Testis (tissue), 3 donors: ENCODE results near the gene MYOCD. TPM values are rescaled to one million over a fixed set of nuclear protein-coding genes. Genes with fewer than 3 reads are reported as not detected.

Experiments used
- DNase-seq: peaks from one replicate; pipeline ENCODE4 v3.0.0-alpha.2; 2019
- H3K27ac ChIP-seq, 2 donors: fragments of 200-600 bp; sonication (generic); one replicate each; pipeline ENCODE4 v1.5.1; 2019
- H3K27me3 ChIP-seq: fragments of 200-600 bp; sonication (generic); one replicate; pipeline ENCODE4 v1.5.1; 2019
- H3K36me3 ChIP-seq: fragments of 200-600 bp; sonication (generic); one replicate; pipeline ENCODE4 v1.5.1; 2017; ENCODE audit warnings: low read depth; ENCODE audit errors: missing control alignments
- H3K4me1 ChIP-seq: fragments of 200-600 bp; sonication (generic); one replicate; pipeline ENCODE4 v1.5.1; 2019
- H3K4me3 ChIP-seq, 2 donors: fragments of 200-600 bp; sonication (generic); one replicate each; pipeline ENCODE4 v1.5.1; 2017 to 2019
- H3K9me3 ChIP-seq: fragments of 200-600 bp; sonication (generic); one replicate; pipeline ENCODE4 v1.5.1; 2017
- CTCF ChIP-seq, 3 experiments: fragments of 450-650 bp in 2 of 3; fragments of 200-600 bp in 1 of 3; sonication (generic) in 1 of 3; IDR thresholded peaks; one replicate each; pipeline ENCODE4 v1.5.1; 2016 to 2019; ENCODE audit warnings: antibody characterized with exemption in 3 of 3, mild to moderate bottlenecking in 2 of 3, moderate library complexity in 1 of 3
- POLR2A ChIP-seq: fragments of 450-650 bp; IDR thresholded peaks from one replicate; pipeline ENCODE4 v1.6.1; 2017; ENCODE audit warnings: antibody characterized with exemption, mild to moderate bottlenecking, moderate library complexity
- WGBS, 2 donors: methylation state at CpG; one replicate each; pipeline ENCODE4 v1.1.5; 2018; 5-methylcytosine and 5-hydroxymethylcytosine counted together
- intact Hi-C: fragments of 100-400 bp; cut with DNase I; formaldehyde crosslinking; loops from one replicate; pipeline ENCODE4 v1.15.1; 2023; ENCODE audit warnings: low total_unique reads
- polyA plus RNA-seq: library from polyadenylated mRNA; stranded (reverse); fragments of 350-450 nt; fragmentation: Illumina TruSeq; extraction: RNeasy Lipid Tissue Mini Kit (QIAGEN cat#74804); gene quantifications from one replicate; pipeline ENCODE4 v1.2.3, GENCODE V29; 2014; ENCODE audit warnings: low read depth, low replicate concordance; ENCODE audit not compliant: insufficient read depth
- total RNA-seq, 2 donors: library from RNA; depleted of rRNA; stranded (reverse); fragments of >200 nt; gene quantifications; one replicate each; pipeline ENCODE4 v1.2.3, GENCODE V29; 2016

Gene MYOCD
- total and polyA plus RNA-seq, 3 donors from 2014 or later = 7.3 to 13.3 (median 7.6) TPM

GRCh38 chr17:12806630-12807029, 140.9 kb downstream of the MYOCD start:
- DNase-seq = no peak
- Histone ChIP-seq H3K4me1 (no peaks in the 10 kb centered on the region), H3K27me3 (no peaks in the 10 kb centered on the region), H3K27ac (no peak overlapping the region), H3K9me3 (no peaks in the 10 kb centered on the region), H3K36me3 (no peaks in the 10 kb centered on the region), H3K4me3 (no peak overlapping the region)
- intact Hi-C loops = no loop called here
- 100% methylated on average over 1 of the region's 1 CpG for WGBS, 2 donors
- TF ChIP-seq CTCF (IDR thresholded peaks at IDR 0.05) (no peak), POLR2A (no peak)

- no peak for TF ChIP-seq POLR2A
- TF ChIP-seq CTCF (IDR thresholded peaks at IDR 0.05) = no peak
- Histone ChIP-seq H3K9me3 (no peaks in the 10 kb centered on the region), H3K4me1 (no peaks in the 10 kb centered on the region), H3K4me3 (no peak overlapping the region), H3K27ac (no peak overlapping the region), H3K36me3 (no peaks in the 10 kb centered on the region), H3K27me3 (no peaks in the 10 kb centered on the region)
- DNase-seq = no peak
- WGBS, 2 donors = 95% methylated on average over 3 of the region's 3 CpGs
- intact Hi-C loops = no loop called here
Measured at GRCh38 chr17:12808723-12809122, 143.0 kb downstream of the MYOCD start.

GRCh38 chr17:12812877-12813276, 147.2 kb downstream of the MYOCD start:
- no peak overlapping the region for H3K27ac ChIP-seq
- no peak for DNase-seq
- H3K4me1 ChIP-seq = no peaks in the 10 kb centered on the region
- TF ChIP-seq POLR2A (no peak), CTCF (IDR thresholded peaks at IDR 0.05) (no peak)
- H3K9me3 ChIP-seq = no peaks in the 10 kb centered on the region
- WGBS, 2 donors = 29 to 50% methylated on average over 5 of the region's 5 CpGs
- intact Hi-C loops = no loop called here
- no peaks in the 10 kb centered on the region for H3K27me3 ChIP-seq
- H3K4me3 ChIP-seq = no peak overlapping the region
- H3K36me3 ChIP-seq = no peaks in the 10 kb centered on the region

- no peak overlapping the region for H3K27ac ChIP-seq
- no peak overlapping the region for H3K4me3 ChIP-seq
- no peaks in the 10 kb centered on the region for H3K27me3 ChIP-seq
- intact Hi-C loops = no loop called here
- 68 to 81% methylated on average over 9 of the region's 9 CpGs for WGBS, 2 donors
- no peaks in the 10 kb centered on the region for H3K9me3 ChIP-seq
- DNase-seq = no peak
- no peak for TF ChIP-seq CTCF (IDR thresholded peaks at IDR 0.05)
- no peak for TF ChIP-seq POLR2A
- H3K36me3 ChIP-seq = no peaks in the 10 kb centered on the region
- no peaks in the 10 kb centered on the region for H3K4me1 ChIP-seq
Measured at GRCh38 chr17:12813664-12814063, 148.0 kb downstream of the MYOCD start.

- no peaks in the 10 kb centered on the region for H3K9me3 ChIP-seq
- DNase-seq = no peak
- no peaks in the 10 kb centered on the region for H3K27me3 ChIP-seq
- WGBS, 2 donors = 64 to 70% methylated on average over 2 of the region's 2 CpGs
- no peak for TF ChIP-seq POLR2A
- TF ChIP-seq CTCF (IDR thresholded peaks at IDR 0.05) = no peak
- no peaks in the 10 kb centered on the region for H3K36me3 ChIP-seq
- intact Hi-C loops = no loop called here
- H3K4me3 ChIP-seq = no peak overlapping the region
- H3K27ac ChIP-seq = no peak overlapping the region
- no peaks in the 10 kb centered on the region for H3K4me1 ChIP-seq
Measured at GRCh38 chr17:12814718-12815117, 149.0 kb downstream of the MYOCD start.
